Progenitor cell of endocrine pancreas (in vitro differentiated cells): ENCODE data around the gene MBNL2. TPM values are rescaled to one million over a fixed set of nuclear protein-coding genes. Genes with fewer than 3 reads are reported as not detected.

Source experiments
- DNase-seq: peaks from one replicate; pipeline ENCODE4 v3.0.0; 2021; ENCODE audit warnings: low spot score; ENCODE audit not compliant: unreplicated experiment
- H3K27ac Mint-ChIP-seq: 2 replicates; pipeline ENCODE4 v1.8.0; 2021; ENCODE audit warnings: mild to moderate bottlenecking, moderate library complexity, mixed read lengths
- H3K27me3 Mint-ChIP-seq: 2 replicates; pipeline ENCODE4 v1.8.0; 2021; ENCODE audit warnings: mixed read lengths
- H3K36me3 Mint-ChIP-seq: 2 replicates; pipeline ENCODE4 v1.8.0; 2022; ENCODE audit warnings: mixed read lengths; ENCODE audit not compliant: insufficient read depth
- H3K4me1 Mint-ChIP-seq: 2 replicates; pipeline ENCODE4 v1.8.0; 2021; ENCODE audit warnings: low read depth, mixed read lengths
- H3K4me3 Mint-ChIP-seq: 2 replicates; pipeline ENCODE4 v1.8.0; 2021; ENCODE audit warnings: low read depth, mild to moderate bottlenecking, moderate library complexity, mixed read lengths
- H3K9me3 Mint-ChIP-seq: 2 replicates; pipeline ENCODE4 v1.8.0; 2021; ENCODE audit warnings: low read depth, mixed read lengths
- total RNA-seq: library from RNA; stranded (reverse); gene quantifications from 2 replicates; pipeline ENCODE4 v1.2.1, GENCODE V29; 2021
- TF ChIP-seq, protein P1 (sequence below): fragments of 200-600 bp; sonication (generic); IDR thresholded peaks from one replicate; pipeline ENCODE4 v1.5.0; 2021; ENCODE audit warnings: antibody characterized with exemption, mild to moderate bottlenecking; ENCODE audit not compliant: unreplicated experiment

The MBNL2 gene
- total RNA-seq, 1 donor from 2014 or later = 51.3 TPM

DNA sequence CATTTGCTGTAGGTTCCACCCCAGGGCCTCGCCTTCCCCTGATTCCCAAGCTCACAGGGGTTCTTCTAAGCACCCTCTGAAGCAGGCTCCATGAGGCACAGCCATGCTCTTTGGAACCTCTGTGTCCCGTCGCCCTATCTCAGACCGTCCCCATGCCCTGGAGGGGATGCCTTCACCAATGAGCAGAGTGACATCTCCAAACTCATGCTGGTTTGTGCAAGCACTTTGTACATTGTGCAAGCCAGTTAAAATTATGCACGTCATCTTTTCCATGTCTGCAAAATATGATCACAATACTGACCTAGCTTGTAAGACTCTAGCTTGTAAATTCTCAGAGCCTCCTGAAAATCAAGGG, 165.3 kb downstream of the MBNL2 start:
- Mint-ChIP-seq H3K36me3 (peaks cover 28% of the 10 kb centered on the region), H3K27ac (no peak overlapping the region), H3K4me3 (no peak overlapping the region), H3K9me3 (no peaks in the 10 kb centered on the region), H3K4me1 (no peaks in the 10 kb centered on the region), H3K27me3 (no peaks in the 10 kb centered on the region)
- TF ChIP-seq, protein P1, sequence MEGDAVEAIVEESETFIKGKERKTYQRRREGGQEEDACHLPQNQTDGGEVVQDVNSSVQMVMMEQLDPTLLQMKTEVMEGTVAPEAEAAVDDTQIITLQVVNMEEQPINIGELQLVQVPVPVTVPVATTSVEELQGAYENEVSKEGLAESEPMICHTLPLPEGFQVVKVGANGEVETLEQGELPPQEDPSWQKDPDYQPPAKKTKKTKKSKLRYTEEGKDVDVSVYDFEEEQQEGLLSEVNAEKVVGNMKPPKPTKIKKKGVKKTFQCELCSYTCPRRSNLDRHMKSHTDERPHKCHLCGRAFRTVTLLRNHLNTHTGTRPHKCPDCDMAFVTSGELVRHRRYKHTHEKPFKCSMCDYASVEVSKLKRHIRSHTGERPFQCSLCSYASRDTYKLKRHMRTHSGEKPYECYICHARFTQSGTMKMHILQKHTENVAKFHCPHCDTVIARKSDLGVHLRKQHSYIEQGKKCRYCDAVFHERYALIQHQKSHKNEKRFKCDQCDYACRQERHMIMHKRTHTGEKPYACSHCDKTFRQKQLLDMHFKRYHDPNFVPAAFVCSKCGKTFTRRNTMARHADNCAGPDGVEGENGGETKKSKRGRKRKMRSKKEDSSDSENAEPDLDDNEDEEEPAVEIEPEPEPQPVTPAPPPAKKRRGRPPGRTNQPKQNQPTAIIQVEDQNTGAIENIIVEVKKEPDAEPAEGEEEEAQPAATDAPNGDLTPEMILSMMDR = no peak
- DNase-seq = no peak

DNA sequence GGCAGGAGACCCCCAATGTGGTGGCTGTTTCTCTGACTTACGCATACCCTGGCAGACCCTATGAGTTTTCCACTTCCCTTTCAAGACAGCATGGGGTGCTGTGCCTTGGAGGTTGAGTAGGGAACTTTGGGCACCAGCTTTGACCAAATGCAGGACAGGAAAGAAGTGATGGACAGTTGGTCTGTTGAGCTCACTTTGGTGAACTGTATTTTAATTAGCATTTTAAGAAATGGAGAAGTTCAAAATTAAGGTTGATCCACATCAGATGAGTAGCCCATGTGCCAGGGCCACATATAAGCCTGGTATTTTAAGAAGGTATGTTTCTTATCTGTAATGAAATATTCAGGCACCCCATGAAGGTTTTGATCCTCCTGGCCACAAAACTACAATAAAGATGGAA, 165.8 kb downstream of the MBNL2 start:
- H3K9me3 Mint-ChIP-seq = no peaks in the 10 kb centered on the region
- no peak overlapping the region for H3K4me3 Mint-ChIP-seq
- TF ChIP-seq, protein P1 = no peak
- peaks cover 24% of the 10 kb centered on the region for H3K36me3 Mint-ChIP-seq
- no peaks in the 10 kb centered on the region for H3K4me1 Mint-ChIP-seq
- H3K27ac Mint-ChIP-seq = no peak overlapping the region
- no peaks in the 10 kb centered on the region for H3K27me3 Mint-ChIP-seq
- no peak for DNase-seq

- no peak overlapping the region for H3K27ac Mint-ChIP-seq
- no peaks in the 10 kb centered on the region for H3K9me3 Mint-ChIP-seq
- no peak for DNase-seq
- no peak overlapping the region for H3K4me3 Mint-ChIP-seq
- no peaks in the 10 kb centered on the region for H3K27me3 Mint-ChIP-seq
- H3K4me1 Mint-ChIP-seq = no peaks in the 10 kb centered on the region
- TF ChIP-seq, protein P1 = no peak
- peaks cover 23% of the 10 kb centered on the region for H3K36me3 Mint-ChIP-seq
Observed at GRCh38 chr13:97388373-97388772, 166.2 kb downstream of the MBNL2 start.

DNA sequence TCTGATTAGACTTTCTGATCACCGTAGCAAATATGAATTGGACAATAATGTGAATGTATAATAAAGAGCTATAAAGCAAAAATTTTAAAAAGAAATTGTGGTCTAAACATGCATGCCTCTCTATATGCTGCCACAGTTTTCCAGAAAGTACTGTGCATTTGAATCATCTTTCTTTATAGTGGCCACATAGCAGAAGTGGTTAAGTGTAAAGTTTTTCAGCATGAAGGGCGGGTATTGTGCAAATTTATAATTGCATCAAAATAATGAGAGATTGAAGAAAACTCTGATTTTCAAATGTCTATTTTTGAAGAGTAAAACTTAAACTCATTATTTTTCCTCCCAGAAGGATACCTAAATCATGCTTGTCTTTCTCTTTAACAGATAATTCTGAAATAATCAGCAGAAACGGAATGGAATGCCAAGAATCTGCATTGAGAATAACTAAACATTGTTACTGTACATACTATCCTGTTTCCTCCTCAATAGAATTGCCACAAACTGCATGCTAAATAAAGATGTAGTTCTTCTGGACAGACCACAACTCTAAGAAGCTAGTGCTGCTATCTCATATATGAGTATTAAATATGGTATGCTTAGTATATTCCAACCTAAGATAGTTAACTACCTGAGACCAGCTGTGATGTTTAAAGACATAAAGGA, 168.9 kb downstream of the MBNL2 start:
- H3K9me3 Mint-ChIP-seq = no peaks in the 10 kb centered on the region
- peaks cover 20% of the 10 kb centered on the region for H3K36me3 Mint-ChIP-seq
- no peaks in the 10 kb centered on the region for H3K27me3 Mint-ChIP-seq
- H3K27ac Mint-ChIP-seq = no peak overlapping the region
- H3K4me3 Mint-ChIP-seq = no peak overlapping the region
- TF ChIP-seq, protein P1 = no peak
- no peaks in the 10 kb centered on the region for H3K4me1 Mint-ChIP-seq
- no peak for DNase-seq

GRCh38 chr13:97392020-97392419, 169.9 kb downstream of the MBNL2 start:
- no peaks in the 10 kb centered on the region for H3K4me1 Mint-ChIP-seq
- TF ChIP-seq, protein P1 = no peak
- no peak overlapping the region for H3K4me3 Mint-ChIP-seq
- H3K27ac Mint-ChIP-seq = no peak overlapping the region
- no peak for DNase-seq
- H3K9me3 Mint-ChIP-seq = no peaks in the 10 kb centered on the region
- H3K36me3 Mint-ChIP-seq = peaks cover 18% of the 10 kb centered on the region
- H3K27me3 Mint-ChIP-seq = no peaks in the 10 kb centered on the region
